HepG2 (cell line): ENCODE measurements around the gene EARS2. TPM values are rescaled to one million over a fixed set of nuclear protein-coding genes. Genes with fewer than 3 reads are reported as not detected.

Experiments
- AHDC1 ChIP-seq: sonication (generic); formaldehyde crosslinking; IDR thresholded peaks from 2 replicates; pipeline ENCODE4 v1.5.1; 2020; ENCODE audit warnings: mild to moderate bottlenecking, missing genetic modification reagents, borderline replicate concordance
- FOXA1 ChIP-seq, 2 experiments: fragments of 450-650 bp in 1 of 2; sonication (generic) in 1 of 2; formaldehyde crosslinking in 1 of 2; IDR thresholded peaks; 2 replicates each; pipeline versions ENCODE4 v1.4.0 to v1.6.1; 2016 to 2020; ENCODE audit warnings: missing genetic modification reagents in 1 of 2
- FOXA3 ChIP-seq: IDR thresholded peaks from 2 replicates; pipeline ENCODE4 v1.6.1; 2016; ENCODE audit warnings: missing genetic modification reagents, missing compliant biosample characterization
- GTF2F1 ChIP-seq: fragments of 150-350 bp; IDR thresholded peaks from 2 replicates; pipeline ENCODE4 v1.6.1; 2014; ENCODE audit warnings: low read length
- HES4 ChIP-seq: sonication (generic); formaldehyde crosslinking; IDR thresholded peaks from 2 replicates; pipeline ENCODE4 v1.9.0; 2021; ENCODE audit warnings: mild to moderate bottlenecking, missing genetic modification reagents, borderline replicate concordance
- HNRNPK ChIP-seq: fragments of 200-400 bp; formaldehyde crosslinking; IDR thresholded peaks from 2 replicates; pipeline ENCODE4 v1.6.1; 2018; ENCODE audit warnings: low read length, low read depth, moderate library complexity, mild to moderate bottlenecking; ENCODE audit not compliant: poor library complexity, severe bottlenecking
- HOXA9 ChIP-seq: sonication (generic); formaldehyde crosslinking; IDR thresholded peaks from 2 replicates; pipeline ENCODE4 v1.8.1; 2022; ENCODE audit warnings: missing genetic modification reagents, mild to moderate bottlenecking, moderate library complexity, borderline replicate concordance
- NFAT5 ChIP-seq: sonication (generic); formaldehyde crosslinking; IDR thresholded peaks from 2 replicates; pipeline ENCODE4 v1.4.0; 2020; ENCODE audit warnings: missing genetic modification reagents
- PTBP1 ChIP-seq: fragments of 200-400 bp; formaldehyde crosslinking; IDR thresholded peaks from 2 replicates; pipeline ENCODE4 v1.6.1; 2018; ENCODE audit warnings: low read length, low read depth; ENCODE audit not compliant: poor library complexity, severe bottlenecking
- SOX13 ChIP-seq, 3 experiments: fragments of 450-650 bp in 1 of 3; sonication (generic) in 1 of 3; formaldehyde crosslinking in 1 of 3; IDR thresholded peaks in 2 of 3; conservative IDR thresholded peaks in 1 of 3; 2 replicates each; pipeline versions ENCODE4 v1.5.0 to v1.6.1; 2016 to 2020; ENCODE audit warnings: antibody characterized with exemption in 1 of 3, mild to moderate bottlenecking in 1 of 3, missing compliant biosample characterization in 1 of 3, missing genetic modification reagents in 1 of 3, moderate library complexity in 1 of 3
- ZNF496 ChIP-seq: sonication (generic); formaldehyde crosslinking; IDR thresholded peaks from 2 replicates; pipeline ENCODE4 v1.8.1; 2023; ENCODE audit warnings: mild to moderate bottlenecking, moderate library complexity, missing genetic modification reagents; ENCODE audit not compliant: insufficient replicate concordance
- polyA plus RNA-seq, 8 experiments: library from polyadenylated mRNA; depleted of rRNA in 3 of 8; stranded (reverse) in 7 of 8; unstranded in 1 of 8; fragments of >200 nt; fragmentation: Illumina TruSeq in 4 of 8; extraction: Trizol in 4 of 8; gene quantifications; 2 replicates each; pipeline versions ENCODE4 v1.2.1 to v1.2.3, GENCODE V29; 2011 to 2016; ENCODE audit warnings: low read depth in 4 of 8, missing spikeins in 1 of 8, mixed read lengths in 1 of 8; ENCODE audit not compliant: insufficient read depth in 1 of 8
- total RNA-seq, 5 experiments: library from RNA; depleted of rRNA; stranded (reverse); fragments of >200 nt; fragmentation: Illumina TruSeq; extraction: Trizol; gene quantifications; 2 replicates each; pipeline ENCODE4 v1.2.3, GENCODE V29; 2016; ENCODE audit warnings: low read depth in 1 of 5
- TF ChIP-seq, protein P1 (sequence below): fragments of 450-650 bp; IDR thresholded peaks from 2 replicates; pipeline ENCODE4 v1.6.1; 2017
- TF ChIP-seq, protein P2 (sequence below): sonication (generic); formaldehyde crosslinking; conservative IDR thresholded peaks from 2 replicates; pipeline ENCODE4 v1.4.0; 2020; ENCODE audit warnings: missing genetic modification reagents

EARS2 gene
- total and polyA plus RNA-seq, 2 of the 13 experiments (the other 11 are each of a cell fraction or from before 2014, with no cell fraction given) = 49.4 to 80.4 TPM

DNA sequence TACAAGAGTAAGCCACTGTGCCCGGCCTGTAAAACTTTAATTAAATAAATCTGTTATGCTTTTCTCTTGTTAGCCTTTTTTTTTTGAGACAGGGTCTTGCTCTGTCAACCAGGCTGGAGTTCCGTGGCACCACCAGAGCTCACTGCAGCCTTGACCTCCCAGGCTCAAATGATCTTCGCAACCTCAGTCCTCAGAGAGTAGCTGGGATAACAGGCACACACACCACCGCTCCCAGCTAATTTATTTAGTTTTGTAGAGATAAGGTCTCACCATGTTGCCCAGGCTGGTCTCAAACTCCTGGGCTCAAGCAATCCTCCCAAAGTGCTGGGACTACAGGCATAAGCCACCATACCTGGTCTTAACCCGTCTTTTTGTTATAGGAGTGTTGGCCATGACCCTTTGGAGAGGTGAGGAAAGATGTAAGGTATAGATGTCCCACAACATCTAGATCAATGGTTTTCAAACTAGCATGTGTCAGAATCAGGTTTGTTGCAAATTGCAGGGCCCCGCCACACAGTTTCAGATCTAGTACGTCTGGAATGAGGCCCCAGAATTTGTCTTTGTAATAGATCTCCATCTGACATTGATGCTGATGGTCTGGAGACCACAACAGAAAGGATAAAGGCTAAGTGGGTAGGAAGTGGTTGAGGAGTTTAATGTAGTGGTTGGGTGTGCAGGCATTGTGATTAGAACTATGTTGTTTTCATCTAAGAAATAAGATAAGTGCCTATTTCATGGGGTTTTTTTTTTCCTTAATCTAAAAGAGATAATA lies 42.6 kb downstream of the EARS2 start (continued):
- TF ChIP-seq AHDC1 (CRISPR knock-in tag) (no peak), GTF2F1 (no peak), FOXA1 (IDR thresholded peaks at IDR 0.05) (no peak), FOXA1 (CRISPR knock-in tag; IDR thresholded peaks at IDR 0.05) (no peak), HNRNPK (no peak), FOXA3 (no peak), ZNF496 (no peak), PTBP1 (no peak), SOX13 (IDR thresholded peaks at IDR 0.05) (no peak), SOX13 (CRISPR knock-in tag; conservative IDR thresholded peaks at IDR 0.05 in 1 of 2, IDR thresholded peaks at IDR 0.05 in 1 of 2) (no peak), HOXA9 (CRISPR knock-in tag) (no peak), HES4 (CRISPR knock-in tag) (no peak), NFAT5 (CRISPR knock-in tag) (no peak)
- TF ChIP-seq, protein P1, sequence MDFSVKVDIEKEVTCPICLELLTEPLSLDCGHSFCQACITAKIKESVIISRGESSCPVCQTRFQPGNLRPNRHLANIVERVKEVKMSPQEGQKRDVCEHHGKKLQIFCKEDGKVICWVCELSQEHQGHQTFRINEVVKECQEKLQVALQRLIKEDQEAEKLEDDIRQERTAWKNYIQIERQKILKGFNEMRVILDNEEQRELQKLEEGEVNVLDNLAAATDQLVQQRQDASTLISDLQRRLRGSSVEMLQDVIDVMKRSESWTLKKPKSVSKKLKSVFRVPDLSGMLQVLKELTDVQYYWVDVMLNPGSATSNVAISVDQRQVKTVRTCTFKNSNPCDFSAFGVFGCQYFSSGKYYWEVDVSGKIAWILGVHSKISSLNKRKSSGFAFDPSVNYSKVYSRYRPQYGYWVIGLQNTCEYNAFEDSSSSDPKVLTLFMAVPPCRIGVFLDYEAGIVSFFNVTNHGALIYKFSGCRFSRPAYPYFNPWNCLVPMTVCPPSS = no peak
- TF ChIP-seq, protein P2, sequence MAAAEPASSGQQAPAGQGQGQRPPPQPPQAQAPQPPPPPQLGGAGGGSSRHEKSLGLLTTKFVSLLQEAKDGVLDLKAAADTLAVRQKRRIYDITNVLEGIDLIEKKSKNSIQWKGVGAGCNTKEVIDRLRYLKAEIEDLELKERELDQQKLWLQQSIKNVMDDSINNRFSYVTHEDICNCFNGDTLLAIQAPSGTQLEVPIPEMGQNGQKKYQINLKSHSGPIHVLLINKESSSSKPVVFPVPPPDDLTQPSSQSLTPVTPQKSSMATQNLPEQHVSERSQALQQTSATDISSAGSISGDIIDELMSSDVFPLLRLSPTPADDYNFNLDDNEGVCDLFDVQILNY (CRISPR knock-in tag) = no peak
